ENCODE data around the gene ZCCHC7.

Gene ZCCHC7

DNA sequence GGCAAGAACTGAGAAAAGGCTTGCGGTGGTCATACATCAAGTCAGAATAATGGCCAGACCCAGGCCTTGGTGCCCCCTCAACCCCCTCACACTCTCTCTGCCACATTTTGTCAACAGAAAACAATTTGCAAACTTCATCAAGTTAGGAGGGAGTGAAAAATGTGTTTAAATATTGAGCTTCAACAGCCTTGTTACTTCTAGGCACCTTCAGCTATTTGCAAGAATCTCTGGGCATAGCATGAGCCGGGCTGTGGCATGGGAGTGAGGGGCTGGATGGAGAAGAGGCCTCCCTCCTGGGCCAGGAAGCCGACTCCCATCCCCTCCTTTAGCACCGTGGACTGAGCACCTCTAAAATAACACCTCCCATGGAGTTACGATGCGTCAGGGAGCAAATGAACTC, 249.9 kb downstream of the ZCCHC7 start:
- TF ChIP-seq, protein P1, sequence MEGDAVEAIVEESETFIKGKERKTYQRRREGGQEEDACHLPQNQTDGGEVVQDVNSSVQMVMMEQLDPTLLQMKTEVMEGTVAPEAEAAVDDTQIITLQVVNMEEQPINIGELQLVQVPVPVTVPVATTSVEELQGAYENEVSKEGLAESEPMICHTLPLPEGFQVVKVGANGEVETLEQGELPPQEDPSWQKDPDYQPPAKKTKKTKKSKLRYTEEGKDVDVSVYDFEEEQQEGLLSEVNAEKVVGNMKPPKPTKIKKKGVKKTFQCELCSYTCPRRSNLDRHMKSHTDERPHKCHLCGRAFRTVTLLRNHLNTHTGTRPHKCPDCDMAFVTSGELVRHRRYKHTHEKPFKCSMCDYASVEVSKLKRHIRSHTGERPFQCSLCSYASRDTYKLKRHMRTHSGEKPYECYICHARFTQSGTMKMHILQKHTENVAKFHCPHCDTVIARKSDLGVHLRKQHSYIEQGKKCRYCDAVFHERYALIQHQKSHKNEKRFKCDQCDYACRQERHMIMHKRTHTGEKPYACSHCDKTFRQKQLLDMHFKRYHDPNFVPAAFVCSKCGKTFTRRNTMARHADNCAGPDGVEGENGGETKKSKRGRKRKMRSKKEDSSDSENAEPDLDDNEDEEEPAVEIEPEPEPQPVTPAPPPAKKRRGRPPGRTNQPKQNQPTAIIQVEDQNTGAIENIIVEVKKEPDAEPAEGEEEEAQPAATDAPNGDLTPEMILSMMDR (IDR thresholded peaks at IDR 0.05; ENCODE audit: insufficient read depth, low read length, missing control alignments), result no peak
- CTCF ChIA-PET, result no interaction called here
- H3K4me3 ChIP-seq (ENCODE audit: low read depth, low read length), result no peak overlapping the region
- POLR2A ChIA-PET, result no interaction called here
- no peak for DNase-seq (ENCODE audit: low read depth, low spot score)

DNA sequence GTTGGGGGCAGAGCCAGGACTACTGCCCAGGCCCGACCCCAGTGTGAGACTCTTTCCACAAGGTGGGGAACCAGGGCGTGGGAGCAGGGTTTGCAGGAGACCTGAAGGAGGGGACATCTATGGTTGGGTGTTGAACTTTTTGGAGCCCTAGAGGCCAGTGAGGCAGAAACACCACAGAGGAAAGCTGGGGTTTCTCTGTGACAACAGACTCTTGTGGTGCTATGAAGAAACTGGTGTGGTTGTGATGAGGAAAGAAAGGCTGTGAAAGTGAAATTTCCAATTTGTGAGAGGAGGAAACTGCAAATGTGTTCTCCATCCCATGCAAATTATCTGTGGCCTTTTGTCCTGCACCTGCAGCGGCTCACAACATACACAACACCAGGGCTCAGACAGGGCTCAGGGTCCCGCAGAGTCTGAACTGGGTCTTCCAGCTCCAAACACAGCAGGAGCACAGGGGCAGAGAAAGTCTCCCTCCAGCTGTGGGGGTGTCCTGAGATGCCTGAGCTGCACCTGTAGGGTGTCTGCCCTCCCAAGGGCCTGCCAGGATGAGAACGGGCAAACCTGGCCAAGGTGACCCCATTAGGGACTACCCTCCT, 250.7 kb downstream of the ZCCHC7 start:
- TF ChIP-seq, protein P1 (IDR thresholded peaks at IDR 0.05; ENCODE audit: insufficient read depth, low read length, missing control alignments), result no peak
- POLR2A ChIA-PET, result no interaction called here
- no peak overlapping the region for H3K4me3 ChIP-seq (ENCODE audit: low read depth, low read length)
- no peak for DNase-seq (ENCODE audit: low read depth, low spot score)
- CTCF ChIA-PET, result interaction anchor here (1.4 kb wide), 1 partner anchor 10 kb away, joined by 4 read pairs; no protein-coding TSS in a partner anchor

DNA sequence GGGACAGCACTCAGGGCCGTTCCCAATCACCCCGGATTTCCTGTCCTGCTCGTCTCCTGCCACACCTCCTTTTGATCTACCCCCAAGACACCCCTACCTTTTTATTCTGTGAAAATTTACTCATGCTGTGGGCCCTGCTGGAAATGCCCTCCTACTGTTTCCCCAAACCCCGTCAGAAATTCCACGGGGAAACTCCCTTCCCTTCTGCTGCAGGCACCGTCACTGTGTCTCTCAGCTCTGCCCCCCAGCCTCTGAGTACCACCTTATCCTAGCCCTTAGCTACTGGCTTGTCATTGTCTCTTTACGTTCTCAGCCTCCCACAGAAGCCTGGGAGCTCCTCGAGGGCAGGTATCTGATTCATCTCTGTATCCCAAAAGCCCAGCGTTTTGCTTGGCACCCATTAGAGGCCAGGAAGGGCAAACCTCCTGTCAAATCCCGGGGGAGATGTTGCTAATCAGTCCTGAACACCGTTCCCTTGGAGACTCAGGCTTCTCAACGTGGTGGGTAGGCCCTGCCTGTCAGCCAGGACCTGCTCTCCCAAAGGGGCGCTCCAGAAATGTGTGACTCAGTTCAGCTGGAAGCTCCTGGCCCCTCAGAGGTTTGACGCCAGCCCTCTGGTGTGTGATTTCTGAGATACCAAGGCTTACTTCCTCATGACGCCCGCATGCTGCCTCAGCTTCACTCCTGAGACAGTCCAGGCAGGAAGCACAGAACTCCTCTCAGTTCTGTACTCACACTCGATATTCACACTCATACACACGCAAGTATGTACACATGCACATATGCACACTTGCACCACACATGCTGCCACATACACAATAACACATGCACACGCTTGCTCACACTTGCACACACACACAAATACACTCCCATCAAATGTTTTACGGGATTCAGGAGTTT, 251.4 kb downstream of the ZCCHC7 start:
- no peak overlapping the region for H3K4me3 ChIP-seq (ENCODE audit: low read depth, low read length)
- peak; percentile 38 for DNase-seq (ENCODE audit: low read depth, low spot score)
- ChIA-PET CTCF (interaction anchor here (1.4 kb wide), 1 partner anchor 10 kb away, joined by 4 read pairs; no protein-coding TSS in a partner anchor), POLR2A (no interaction called here)
- TF ChIP-seq, protein P1 (IDR thresholded peaks at IDR 0.05; ENCODE audit: insufficient read depth, low read length, missing control alignments), result no peak

DNA sequence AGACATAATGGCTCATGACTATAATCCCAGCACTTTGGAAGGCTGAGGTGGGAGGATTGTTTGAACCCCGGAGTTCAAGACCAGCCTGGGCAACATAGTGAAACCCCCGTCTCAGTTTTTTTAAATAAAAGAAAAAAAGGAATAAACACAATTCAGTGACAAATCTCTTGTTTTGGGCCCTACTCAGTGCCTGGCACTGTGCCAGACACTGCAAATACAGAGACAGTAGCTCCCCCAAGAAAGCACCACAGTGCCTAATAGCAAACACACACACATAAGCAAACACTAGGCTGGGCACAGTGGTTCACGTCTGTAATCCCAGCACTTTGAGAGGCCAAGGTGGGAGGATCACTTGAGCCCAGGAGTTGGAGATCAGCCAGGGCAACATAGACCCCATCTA, 252.5 kb downstream of the ZCCHC7 start:
- TF ChIP-seq, protein P1 (IDR thresholded peaks at IDR 0.05; ENCODE audit: insufficient read depth, low read length, missing control alignments), result no peak
- ChIA-PET CTCF (no interaction called here), POLR2A (no interaction called here)
- no peak overlapping the region for H3K4me3 ChIP-seq (ENCODE audit: low read depth, low read length)
- DNase-seq (ENCODE audit: low read depth, low spot score), result no peak

DNA sequence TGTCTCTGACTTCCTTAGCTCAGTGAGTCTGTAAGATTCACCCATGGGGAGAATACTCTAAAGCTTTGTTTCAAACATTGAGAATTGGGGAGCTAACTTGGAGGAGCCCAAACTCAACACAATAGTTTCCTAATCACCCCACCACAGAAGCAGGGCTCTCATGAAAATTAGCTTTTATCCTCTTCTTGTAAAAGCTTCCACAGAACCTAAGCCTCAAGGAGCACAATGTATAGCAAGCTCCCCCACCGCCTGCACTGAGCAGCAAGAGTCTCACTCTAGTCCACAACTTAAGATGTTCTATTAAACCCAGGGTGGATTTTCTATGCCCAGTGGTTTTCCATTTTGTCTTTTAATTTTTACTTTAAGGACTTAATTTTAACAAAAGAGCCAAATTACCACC, 253.2 kb downstream of the ZCCHC7 start:
- POLR2A ChIA-PET, result no interaction called here

DNA sequence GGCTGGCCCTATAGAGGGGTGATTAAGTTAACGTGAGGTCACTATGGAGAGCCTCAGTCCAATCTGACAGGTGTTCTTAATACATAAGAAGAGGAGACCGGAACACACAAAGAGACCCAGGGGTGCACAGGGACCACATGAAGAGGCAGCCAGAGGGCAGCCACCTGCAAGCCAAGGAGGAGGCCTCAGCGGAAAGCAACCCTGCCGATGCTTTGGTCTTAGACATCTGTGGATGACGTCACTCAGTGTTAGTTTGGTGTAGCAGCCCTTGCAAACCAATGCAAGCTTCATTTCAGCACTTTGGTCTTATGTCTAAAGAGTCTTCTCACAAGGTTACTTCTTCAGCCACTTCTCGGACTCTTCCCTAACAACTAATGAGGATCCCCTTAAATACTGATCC, 254.5 kb downstream of the ZCCHC7 start:
- ChIA-PET CTCF (interaction anchor here (0.9 kb wide), 1 partner anchor 502 kb away, joined by 3 read pairs; no protein-coding TSS in a partner anchor), POLR2A (no interaction called here)
- H3K4me3 ChIP-seq (ENCODE audit: low read depth, low read length), result no peak overlapping the region

More for the DNA sequence above, 253.2 kb downstream of the ZCCHC7 start:
- H3K4me3 ChIP-seq (ENCODE audit: low read depth, low read length), result no peak overlapping the region
- TF ChIP-seq, protein P1 (IDR thresholded peaks at IDR 0.05; ENCODE audit: insufficient read depth, low read length, missing control alignments), result no peak
- CTCF ChIA-PET, result interaction anchor here (1.0 kb wide), 1 partner anchor 11 kb away, joined by 3 read pairs; no protein-coding TSS in a partner anchor
- DNase-seq (ENCODE audit: low read depth, low spot score), result no peak

More for the DNA sequence above, 254.5 kb downstream of the ZCCHC7 start:
- no peak for DNase-seq (ENCODE audit: low read depth, low spot score)
- TF ChIP-seq, protein P1 (IDR thresholded peaks at IDR 0.05; ENCODE audit: insufficient read depth, low read length, missing control alignments), result no peak

All from AG04449 (cell line).